NCI-H1092 treated with DMSO at 0.1 percent for 48 hours (cell line): ENCODE measurements around the gene CD300H.

ENCODE experiments used
- DNase-seq: peaks from one replicate; lab custom pipeline; 2025; lab: John Stamatoyannopoulos, UW

The CD300H gene

GRCh38 chr17:74567397-74567796, at the start of gene CD300H:
Gene CD300H (minus strand): TSS chr17:74567509.
- no peak for DNase-seq

- DNase-seq: no peak
Observed at GRCh38 chr17:74616696-74617095, 49.4 kb upstream of the CD300H start.

GRCh38 chr17:74612046-74612445, 44.7 kb upstream of the CD300H start:
- no peak for DNase-seq

- no peak for DNase-seq
Observed at GRCh38 chr17:74610108-74610507, 42.8 kb upstream of the CD300H start.

GRCh38 chr17:74608511-74608910, 41.2 kb upstream of the CD300H start:
- DNase-seq: no peak

- no peak for DNase-seq
Observed at GRCh38 chr17:74607221-74607620, 39.9 kb upstream of the CD300H start.

GRCh38 chr17:74606050-74606449, 38.7 kb upstream of the CD300H start:
- no peak for DNase-seq

- no peak for DNase-seq
Observed at GRCh38 chr17:74605361-74605760, 38.1 kb upstream of the CD300H start.

GRCh38 chr17:74604761-74605160, 37.5 kb upstream of the CD300H start:
- no peak for DNase-seq

- DNase-seq: no peak
Observed at GRCh38 chr17:74604200-74604599, 36.9 kb upstream of the CD300H start.

- DNase-seq: no peak
Observed at GRCh38 chr17:74603746-74604145, 36.4 kb upstream of the CD300H start.

- no peak for DNase-seq
Observed at GRCh38 chr17:74603037-74603635, 35.8 kb upstream of the CD300H start.

- DNase-seq: peak; percentile 41
Observed at GRCh38 chr17:74601944-74602572, 34.7 kb upstream of the CD300H start.

- peak; percentile 3 for DNase-seq
Observed at GRCh38 chr17:74599448-74599939, 32.2 kb upstream of the CD300H start.

GRCh38 chr17:74599023-74599399, 31.7 kb upstream of the CD300H start:
- DNase-seq: no peak

- DNase-seq: no peak
Observed at GRCh38 chr17:74598346-74599022, 31.2 kb upstream of the CD300H start.

- no peak for DNase-seq
Observed at GRCh38 chr17:74597069-74597790, 29.9 kb upstream of the CD300H start.

- no peak for DNase-seq
Observed at GRCh38 chr17:74595037-74595750, 27.9 kb upstream of the CD300H start.

- no peak for DNase-seq
Observed at GRCh38 chr17:74592087-74592990, 25.0 kb upstream of the CD300H start, which contains the start of gene CD300LD. Gene CD300LD (minus strand): TSS chr17:74592283. CDS start chr17:74592202, 81 bp downstream.

GRCh38 chr17:74591503-74591902, 24.2 kb upstream of the CD300H start:
- no peak for DNase-seq

- DNase-seq: no peak
Observed at GRCh38 chr17:74585711-74586110, 18.4 kb upstream of the CD300H start.
